A549 (cell line): ENCODE measurements around the gene MRFAP1L1. TPM values are rescaled to one million over a fixed set of nuclear protein-coding genes. Genes with fewer than 3 reads are reported as not detected.

ENCODE experiments used
- ATAC-seq, 2 experiments: fragments of 200-7000 bp in 1 of 2; fragments of >200 bp in 1 of 2; cut with Nextera tagmentation in 1 of 2; cut with Tn5 transposase in 1 of 2; 3 replicates each; pipeline versions ENCODE4 v1.8.0 to v1.9.1; 2018 to 2020; ENCODE audit warnings: mild to moderate bottlenecking in 1 of 2, moderate library complexity in 1 of 2
- CTCF ChIA-PET: fragments of 300-600 bp; sonication (Branson Sonifier 250); formaldehyde crosslinking; extraction: SDS; loops from one replicate; lab custom pipeline; 2021; ENCODE audit warnings: antibody characterized with exemption, inconsistent platforms; lab: Yijun Ruan, JAX
- POLR2A ChIA-PET: fragments of 350-600 bp; formaldehyde crosslinking; extraction: SDS; loops from one replicate; lab custom pipeline; 2021; ENCODE audit warnings: antibody characterized with exemption, inconsistent platforms; lab: Yijun Ruan, JAX
- DNase-seq, 2 experiments: peaks; one replicate each; pipeline versions ENCODE4 v3.0.0 to v3.0.0-alpha.2; 2011 to 2016; ENCODE audit warnings: low read depth in 1 of 2, low spot score in 1 of 2
- FAIRE-seq: peaks from 2 replicates; lab custom pipeline; 2011; peaks lifted over from hg19 to GRCh38; lab: Jason Lieb, UNC
- H3K27ac ChIP-seq, 2 experiments: fragments of >200 bp; sonication (Bioruptor Twin); formaldehyde crosslinking; 3 replicates each; pipeline ENCODE4 v1.5.1; 2016 to 2017
- H3K4me1 ChIP-seq: fragments of >200 bp; sonication (Bioruptor Twin); formaldehyde crosslinking; 3 replicates; pipeline ENCODE4 v1.6.1; 2016
- H3K4me2 ChIP-seq: fragments of >200 bp; sonication (Bioruptor Twin); formaldehyde crosslinking; 3 replicates; pipeline ENCODE4 v1.6.1; 2016
- H3K4me3 ChIP-seq: fragments of >200 bp; sonication (Bioruptor Twin); formaldehyde crosslinking; 3 replicates; pipeline ENCODE4 v1.5.1; 2016
- H3K9me3 ChIP-seq: fragments of >200 bp; sonication (Bioruptor Twin); formaldehyde crosslinking; 3 replicates; pipeline ENCODE4 v1.6.1; 2016
- BHLHE40 ChIP-seq: IDR thresholded peaks from 2 replicates; pipeline ENCODE4 v1.6.1; 2012; ENCODE audit warnings: low read depth, low read length, inconsistent platforms
- CHD2 ChIP-seq: fragments of 150-350 bp; IDR thresholded peaks from 2 replicates; pipeline ENCODE4 v1.6.1; 2014; ENCODE audit warnings: low read length; ENCODE audit not compliant: partially characterized antibody
- CHD4 ChIP-seq: fragments of 200-600 bp; sonication (generic); IDR thresholded peaks from 2 replicates; pipeline ENCODE4 v1.6.1; 2016; ENCODE audit warnings: antibody characterized with exemption, mild to moderate bottlenecking, borderline replicate concordance
- EHF ChIP-seq: fragments of 250-450 bp; sonication (Bioruptor Pico); IDR thresholded peaks from 2 replicates; pipeline ENCODE4 v1.5.0; 2020; ENCODE audit warnings: mild to moderate bottlenecking
- EHMT2 ChIP-seq: fragments of 200-600 bp; sonication (generic); IDR thresholded peaks from 2 replicates; pipeline ENCODE4 v1.6.1; 2016; ENCODE audit warnings: antibody characterized with exemption, low read depth, mild to moderate bottlenecking, moderate library complexity
- EP300 ChIP-seq, 2 experiments: fragments of >200 bp; sonication (Bioruptor Twin); formaldehyde crosslinking; IDR thresholded peaks; 2 replicates in 1 of 2; 3 replicates in 1 of 2; pipeline ENCODE4 v1.6.1; 2016 to 2017
- HOXB5 ChIP-seq: fragments of 250-450 bp; sonication (Bioruptor Pico); IDR thresholded peaks from 2 replicates; pipeline ENCODE4 v1.5.0; 2020; ENCODE audit warnings: mild to moderate bottlenecking, moderate library complexity
- KDM5A ChIP-seq: fragments of 200-600 bp; sonication (generic); IDR thresholded peaks from 2 replicates; pipeline ENCODE4 v1.6.1; 2016; ENCODE audit warnings: antibody characterized with exemption, mild to moderate bottlenecking
- MAFK ChIP-seq: fragments of 450-650 bp; IDR thresholded peaks from 2 replicates; pipeline ENCODE4 v1.6.1; 2014; ENCODE audit not compliant: partially characterized antibody
- MAZ ChIP-seq: fragments of 150-350 bp; IDR thresholded peaks from 2 replicates; pipeline ENCODE4 v1.6.1; 2014; ENCODE audit warnings: antibody characterized with exemption, low read depth, low read length, borderline replicate concordance
- NPAS2 ChIP-seq: fragments of 250-450 bp; sonication (Bioruptor Pico); IDR thresholded peaks from 2 replicates; pipeline ENCODE4 v1.8.0; 2022; ENCODE audit warnings: mild to moderate bottlenecking, moderate library complexity, borderline replicate concordance
- NR3C1 ChIP-seq: fragments of >200 bp; sonication (Bioruptor Twin); formaldehyde crosslinking; IDR thresholded peaks from 3 replicates; pipeline ENCODE4 v1.6.1; 2017
- POLR2AphosphoS2 ChIP-seq: conservative IDR thresholded peaks from 2 replicates; pipeline ENCODE4 v1.6.1; 2012; ENCODE audit warnings: low read length, improper control_type of control experiment, inconsistent platforms
- RAD21 ChIP-seq, 2 experiments: fragments of >200 bp in 1 of 2; sonication (Bioruptor Twin) in 1 of 2; formaldehyde crosslinking in 1 of 2; IDR thresholded peaks in 1 of 2; conservative IDR thresholded peaks in 1 of 2; 2 replicates in 1 of 2; 3 replicates in 1 of 2; pipeline ENCODE4 v1.6.1; 2012 to 2018; ENCODE audit warnings: inconsistent platforms in 1 of 2
- WGBS: methylation state at CpG from one replicate; pipeline ENCODE4 v1.1.6; 2017; ENCODE audit errors: missing lambda C conversion rate; 5-methylcytosine and 5-hydroxymethylcytosine counted together
- polyA plus RNA-seq, 4 experiments: library from polyadenylated mRNA; depleted of rRNA in 3 of 4; stranded (reverse); fragments of >200 nt; fragmentation: RNase III in 1 of 4; extraction: RNeasy Plus Mini Kit Qiagen cat#74134 plus additional on column Dnase treatment in 1 of 4; gene quantifications; 2 replicates in 3 of 4; 3 replicates in 1 of 4; pipeline ENCODE4 v1.2.3, GENCODE V29; 2011 to 2017
- TF ChIP-seq, protein P1 (sequence below): fragments of 150-350 bp; IDR thresholded peaks from 2 replicates; pipeline ENCODE4 v1.6.1; 2014; ENCODE audit warnings: low read depth, mild to moderate bottlenecking, low read length
- TF ChIP-seq, protein P2 (sequence below): fragments of 200-600 bp; sonication (generic); IDR thresholded peaks from 2 replicates; pipeline ENCODE4 v1.6.1; 2016; ENCODE audit warnings: antibody characterized with exemption, mild to moderate bottlenecking, moderate library complexity
- TF ChIP-seq, protein P3 (sequence below): fragments of >200 bp; sonication (Bioruptor Twin); formaldehyde crosslinking; IDR thresholded peaks from 3 replicates; pipeline ENCODE4 v1.6.1; 2016
- TF ChIP-seq, protein P4 (sequence below): IDR thresholded peaks from 2 replicates; pipeline ENCODE4 v1.6.1; 2012; ENCODE audit warnings: low read depth, borderline replicate concordance

The MRFAP1L1 gene
- polyA plus RNA-seq, 2 of the 4 experiments (the other 2 are of a cell fraction) = 46.1 to 78.2 TPM

DNA sequence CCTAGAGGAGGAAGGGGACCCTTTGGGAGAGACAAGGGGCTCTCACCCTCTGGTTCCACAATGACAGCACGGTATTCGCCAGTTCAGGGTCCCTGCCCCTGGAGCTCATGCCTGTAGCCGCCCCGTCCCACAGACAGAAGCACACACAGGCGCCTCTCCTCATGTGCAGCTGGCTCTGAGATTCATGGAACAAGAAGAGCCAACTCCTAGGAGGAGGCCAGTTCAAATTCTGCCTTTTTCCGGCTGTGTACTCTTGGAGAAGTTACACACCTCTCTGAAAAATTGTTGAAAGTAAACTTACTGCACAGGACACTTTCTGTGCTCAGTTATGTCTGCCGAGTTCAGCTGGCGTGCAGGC lies 21.6 kb upstream of the MRFAP1L1 start:
- H3K27ac ChIP-seq = peak overlapping the region; percentile 99 to 100
- no peak for TF ChIP-seq KDM5A
- TF ChIP-seq, protein P1, sequence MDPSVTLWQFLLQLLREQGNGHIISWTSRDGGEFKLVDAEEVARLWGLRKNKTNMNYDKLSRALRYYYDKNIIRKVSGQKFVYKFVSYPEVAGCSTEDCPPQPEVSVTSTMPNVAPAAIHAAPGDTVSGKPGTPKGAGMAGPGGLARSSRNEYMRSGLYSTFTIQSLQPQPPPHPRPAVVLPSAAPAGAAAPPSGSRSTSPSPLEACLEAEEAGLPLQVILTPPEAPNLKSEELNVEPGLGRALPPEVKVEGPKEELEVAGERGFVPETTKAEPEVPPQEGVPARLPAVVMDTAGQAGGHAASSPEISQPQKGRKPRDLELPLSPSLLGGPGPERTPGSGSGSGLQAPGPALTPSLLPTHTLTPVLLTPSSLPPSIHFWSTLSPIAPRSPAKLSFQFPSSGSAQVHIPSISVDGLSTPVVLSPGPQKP = no peak
- no peak for TF ChIP-seq EHMT2
- TF ChIP-seq, protein P2, sequence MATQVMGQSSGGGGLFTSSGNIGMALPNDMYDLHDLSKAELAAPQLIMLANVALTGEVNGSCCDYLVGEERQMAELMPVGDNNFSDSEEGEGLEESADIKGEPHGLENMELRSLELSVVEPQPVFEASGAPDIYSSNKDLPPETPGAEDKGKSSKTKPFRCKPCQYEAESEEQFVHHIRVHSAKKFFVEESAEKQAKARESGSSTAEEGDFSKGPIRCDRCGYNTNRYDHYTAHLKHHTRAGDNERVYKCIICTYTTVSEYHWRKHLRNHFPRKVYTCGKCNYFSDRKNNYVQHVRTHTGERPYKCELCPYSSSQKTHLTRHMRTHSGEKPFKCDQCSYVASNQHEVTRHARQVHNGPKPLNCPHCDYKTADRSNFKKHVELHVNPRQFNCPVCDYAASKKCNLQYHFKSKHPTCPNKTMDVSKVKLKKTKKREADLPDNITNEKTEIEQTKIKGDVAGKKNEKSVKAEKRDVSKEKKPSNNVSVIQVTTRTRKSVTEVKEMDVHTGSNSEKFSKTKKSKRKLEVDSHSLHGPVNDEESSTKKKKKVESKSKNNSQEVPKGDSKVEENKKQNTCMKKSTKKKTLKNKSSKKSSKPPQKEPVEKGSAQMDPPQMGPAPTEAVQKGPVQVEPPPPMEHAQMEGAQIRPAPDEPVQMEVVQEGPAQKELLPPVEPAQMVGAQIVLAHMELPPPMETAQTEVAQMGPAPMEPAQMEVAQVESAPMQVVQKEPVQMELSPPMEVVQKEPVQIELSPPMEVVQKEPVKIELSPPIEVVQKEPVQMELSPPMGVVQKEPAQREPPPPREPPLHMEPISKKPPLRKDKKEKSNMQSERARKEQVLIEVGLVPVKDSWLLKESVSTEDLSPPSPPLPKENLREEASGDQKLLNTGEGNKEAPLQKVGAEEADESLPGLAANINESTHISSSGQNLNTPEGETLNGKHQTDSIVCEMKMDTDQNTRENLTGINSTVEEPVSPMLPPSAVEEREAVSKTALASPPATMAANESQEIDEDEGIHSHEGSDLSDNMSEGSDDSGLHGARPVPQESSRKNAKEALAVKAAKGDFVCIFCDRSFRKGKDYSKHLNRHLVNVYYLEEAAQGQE = no peak
- TF ChIP-seq, protein P3, sequence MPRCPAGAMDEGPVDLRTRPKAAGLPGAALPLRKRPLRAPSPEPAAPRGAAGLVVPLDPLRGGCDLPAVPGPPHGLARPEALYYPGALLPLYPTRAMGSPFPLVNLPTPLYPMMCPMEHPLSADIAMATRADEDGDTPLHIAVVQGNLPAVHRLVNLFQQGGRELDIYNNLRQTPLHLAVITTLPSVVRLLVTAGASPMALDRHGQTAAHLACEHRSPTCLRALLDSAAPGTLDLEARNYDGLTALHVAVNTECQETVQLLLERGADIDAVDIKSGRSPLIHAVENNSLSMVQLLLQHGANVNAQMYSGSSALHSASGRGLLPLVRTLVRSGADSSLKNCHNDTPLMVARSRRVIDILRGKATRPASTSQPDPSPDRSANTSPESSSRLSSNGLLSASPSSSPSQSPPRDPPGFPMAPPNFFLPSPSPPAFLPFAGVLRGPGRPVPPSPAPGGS = no peak
- TF ChIP-seq CHD4 = no peak
- no peak for TF ChIP-seq MAZ
- TF ChIP-seq CHD2 = no peak
- TF ChIP-seq POLR2AphosphoS2 = no peak
- TF ChIP-seq EHF (CRISPR knock-in tag) = no peak
- TF ChIP-seq HOXB5 (CRISPR knock-in tag) = no peak
- TF ChIP-seq, all 56 proteins: peak for 0
- FAIRE-seq (no peak), ATAC-seq (no peak), DNase-seq (no peak)
- ChIA-PET POLR2A (interaction anchor here (0.6 kb wide), 1 partner anchor 27 kb away, joined by 4 read pairs; no protein-coding TSS in a partner anchor), CTCF (interaction anchor here (3.6 to 5.5 kb wide), 2 partner anchors 11 to 142 kb away, joined by 16 to 38 read pairs; no protein-coding TSS in a partner anchor)
- no peak overlapping the region for H3K4me3 ChIP-seq
- H3K9me3 ChIP-seq = no peaks in the 10 kb centered on the region
- peaks cover 19% of the 10 kb centered on the region for H3K4me1 ChIP-seq
- H3K4me2 ChIP-seq = no peak overlapping the region
- 97% methylated on average over 6 of the region's 8 CpGs for WGBS

DNA sequence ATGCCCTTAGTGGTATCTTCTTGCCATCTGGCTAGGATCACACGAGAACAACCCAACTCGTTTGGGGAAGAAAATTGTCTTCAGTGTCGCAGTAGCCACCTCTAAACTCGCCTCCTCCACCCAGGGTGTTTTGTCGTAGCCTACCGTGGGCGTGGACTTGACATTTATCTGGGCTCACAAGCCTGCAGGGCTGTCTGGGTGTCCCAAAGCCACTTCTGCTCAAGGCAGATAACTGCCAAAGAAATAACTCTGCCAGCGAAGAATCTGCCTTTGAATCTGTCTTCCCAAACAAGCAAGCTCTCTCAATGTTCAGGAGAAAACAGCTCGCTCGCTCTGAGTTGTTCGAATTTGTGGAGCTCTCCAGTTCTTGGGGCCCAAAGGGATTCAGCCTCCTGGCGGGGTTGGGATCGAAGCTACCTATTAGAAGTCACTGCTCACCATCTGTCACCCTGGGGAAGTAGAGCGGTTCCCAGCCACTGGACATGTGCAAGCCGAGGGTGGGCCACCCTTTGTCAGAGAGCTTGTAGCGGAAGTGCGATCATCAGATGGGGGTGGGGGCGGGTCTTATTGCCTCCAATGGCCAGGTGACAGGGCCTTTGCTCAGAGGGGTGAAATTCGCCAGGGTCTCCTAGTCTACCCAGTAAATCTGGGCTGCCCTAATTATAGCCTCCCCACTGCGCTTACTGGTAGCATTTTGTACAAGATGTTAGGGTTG lies 21.1 kb upstream of the MRFAP1L1 start:
- Histone ChIP-seq H3K9me3 (no peaks in the 10 kb centered on the region), H3K4me1 (peaks cover 19% of the 10 kb centered on the region), H3K4me3 (no peak overlapping the region)
- DNase-seq (no peak), FAIRE-seq (no peak)
- WGBS = 90% methylated on average over 19 of the region's 20 CpGs
- POLR2A ChIA-PET = interaction anchor here (0.6 kb wide), 1 partner anchor 27 kb away, joined by 4 read pairs; no protein-coding TSS in a partner anchor
- CTCF ChIA-PET = interaction anchor here (0.9 to 5.5 kb wide), 3 partner anchors 11 to 143 kb away, joined by 3 to 38 read pairs (median 16); no protein-coding TSS in a partner anchor
- no peak for TF ChIP-seq POLR2AphosphoS2
- TF ChIP-seq NR3C1 = no peak
- no peak for TF ChIP-seq EHF (CRISPR knock-in tag)
- TF ChIP-seq RAD21 (conservative IDR thresholded peaks at IDR 0.05 in 1 of 2, IDR thresholded peaks at IDR 0.05 in 1 of 2) = no peak
- no peak for TF ChIP-seq MAFK
- TF ChIP-seq, protein P4, sequence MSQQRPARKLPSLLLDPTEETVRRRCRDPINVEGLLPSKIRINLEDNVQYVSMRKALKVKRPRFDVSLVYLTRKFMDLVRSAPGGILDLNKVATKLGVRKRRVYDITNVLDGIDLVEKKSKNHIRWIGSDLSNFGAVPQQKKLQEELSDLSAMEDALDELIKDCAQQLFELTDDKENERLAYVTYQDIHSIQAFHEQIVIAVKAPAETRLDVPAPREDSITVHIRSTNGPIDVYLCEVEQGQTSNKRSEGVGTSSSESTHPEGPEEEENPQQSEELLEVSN = no peak
- no peak for TF ChIP-seq EP300 (IDR thresholded peaks at IDR 0.05)
- no peak for TF ChIP-seq NPAS2 (CRISPR knock-in tag)
- TF ChIP-seq BHLHE40 = no peak
- TF ChIP-seq, protein P3 = no peak
- TF ChIP-seq, all 56 proteins: peak for 0
- Histone ChIP-seq H3K4me2 (no peak overlapping the region), H3K27ac (peak overlapping the region; percentile 99 to 100)
- ATAC-seq = no peak
